ENCODE results near the gene RPS15.
"Not testable (repeated sequence)": the region's sequence is repeated elsewhere in the genome, so short reads cannot be mapped to it uniquely, and the experiment has no call there.

Gene RPS15

DNA sequence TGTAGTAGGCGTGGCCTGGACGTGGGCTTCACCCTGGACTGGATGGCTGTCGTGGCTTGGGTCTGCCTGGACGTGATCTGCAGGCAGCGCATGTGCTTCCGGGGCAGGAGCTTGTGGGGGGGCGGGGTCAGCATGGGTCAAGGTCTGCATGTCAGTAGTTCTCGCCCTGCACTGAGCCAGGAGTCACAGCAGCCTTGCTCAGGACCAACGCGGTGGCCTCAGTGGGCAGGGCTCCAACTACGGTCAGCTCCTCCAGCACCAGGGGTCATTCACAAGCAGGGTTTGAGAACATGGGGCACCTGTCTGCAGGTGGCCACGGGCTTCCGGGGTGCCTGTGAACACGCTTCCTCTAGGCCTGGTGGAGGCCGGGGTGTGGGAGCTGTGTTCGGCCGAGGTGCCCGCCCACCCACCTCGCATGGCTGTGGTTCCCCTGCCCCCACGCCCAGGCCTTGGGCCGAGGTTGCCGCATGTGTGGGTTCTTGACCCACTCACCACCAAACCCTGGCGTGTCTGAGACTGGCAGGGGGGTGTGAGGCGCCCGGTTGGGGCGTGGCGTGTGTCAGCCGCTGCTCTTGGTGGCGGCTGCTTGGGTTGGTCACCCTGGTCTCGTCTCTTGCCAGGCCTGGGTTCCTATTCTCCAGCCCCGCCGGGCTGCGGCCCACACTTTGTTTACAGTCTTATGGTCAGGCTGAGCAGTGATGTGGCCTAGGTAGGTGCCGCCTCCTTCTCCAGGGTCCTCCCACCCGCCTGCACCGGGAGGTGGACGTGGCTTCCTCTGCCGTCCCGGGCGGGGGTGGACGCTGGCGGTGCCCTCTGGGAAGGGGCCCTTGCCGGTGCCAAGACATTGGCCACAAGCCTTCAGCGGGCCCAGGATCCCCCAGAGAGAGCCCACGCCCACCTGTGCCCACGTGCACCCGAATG is 4.8 kb upstream of the RPS15 start:
- H3K27me3 ChIP-seq (ENCODE audit: insufficient read depth, insufficient read length) = no peaks in the 10 kb centered on the region
- H3K4me1 ChIP-seq (ENCODE audit: insufficient read depth, insufficient read length) = peaks cover 21% of the 10 kb centered on the region
- TF ChIP-seq ZNF274 (IDR thresholded peaks at IDR 0.05; ENCODE audit: low read depth, low read length) = no peak
- TF ChIP-seq SUZ12 (IDR thresholded peaks at IDR 0.05; ENCODE audit: extremely low read depth, insufficient read depth, insufficient read length) = no peak
- TF ChIP-seq YY1 (IDR thresholded peaks at IDR 0.05; ENCODE audit: insufficient read depth, insufficient read length) = no peak
- DNase-seq (ENCODE audit: low read depth, low spot score) = no peak
- H3K4me3 ChIP-seq (ENCODE audit: insufficient read length, low read depth) = no peak overlapping the region
- no peaks in the 10 kb centered on the region for H3K9me3 ChIP-seq (ENCODE audit: insufficient read depth, low read length)
- H3K9ac ChIP-seq (ENCODE audit: insufficient read length, low read depth) = peak overlapping the region; percentile 21
- H3K36me3 ChIP-seq (ENCODE audit: insufficient read depth, insufficient read length, low read length) = peaks cover 64% of the 10 kb centered on the region

DNA sequence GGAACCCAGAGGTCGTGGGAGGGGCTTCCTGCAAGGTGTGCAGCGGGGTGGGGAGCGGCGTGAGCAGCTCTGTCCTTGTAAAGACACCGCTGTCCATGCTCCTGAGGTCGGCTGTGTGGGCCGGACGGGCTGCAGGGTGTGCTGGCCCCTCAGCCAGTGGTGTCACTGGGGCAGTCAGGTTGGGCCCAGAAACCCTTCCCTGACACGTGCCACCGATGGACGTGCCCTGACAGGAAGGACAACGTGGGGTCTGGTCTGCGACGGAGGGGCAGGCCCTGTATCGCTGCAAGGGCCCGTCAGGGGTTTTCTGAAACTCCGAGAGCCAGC is 4.2 kb upstream of the RPS15 start:
- H3K4me1 ChIP-seq (ENCODE audit: insufficient read depth, insufficient read length) = peaks cover 18% of the 10 kb centered on the region
- DNase-seq (ENCODE audit: low read depth, low spot score) = no peak
- no peaks in the 10 kb centered on the region for H3K9me3 ChIP-seq (ENCODE audit: insufficient read depth, low read length)
- H3K4me3 ChIP-seq (ENCODE audit: insufficient read length, low read depth) = no peak overlapping the region
- TF ChIP-seq YY1 (IDR thresholded peaks at IDR 0.05; ENCODE audit: insufficient read depth, insufficient read length) (no peak), ZNF274 (IDR thresholded peaks at IDR 0.05; ENCODE audit: low read depth, low read length) (no peak), SUZ12 (IDR thresholded peaks at IDR 0.05; ENCODE audit: extremely low read depth, insufficient read depth, insufficient read length) (no peak)
- H3K27me3 ChIP-seq (ENCODE audit: insufficient read depth, insufficient read length) = no peaks in the 10 kb centered on the region
- H3K9ac ChIP-seq (ENCODE audit: insufficient read length, low read depth) = no peak overlapping the region
- peaks cover 62% of the 10 kb centered on the region for H3K36me3 ChIP-seq (ENCODE audit: insufficient read depth, insufficient read length, low read length)

DNA sequence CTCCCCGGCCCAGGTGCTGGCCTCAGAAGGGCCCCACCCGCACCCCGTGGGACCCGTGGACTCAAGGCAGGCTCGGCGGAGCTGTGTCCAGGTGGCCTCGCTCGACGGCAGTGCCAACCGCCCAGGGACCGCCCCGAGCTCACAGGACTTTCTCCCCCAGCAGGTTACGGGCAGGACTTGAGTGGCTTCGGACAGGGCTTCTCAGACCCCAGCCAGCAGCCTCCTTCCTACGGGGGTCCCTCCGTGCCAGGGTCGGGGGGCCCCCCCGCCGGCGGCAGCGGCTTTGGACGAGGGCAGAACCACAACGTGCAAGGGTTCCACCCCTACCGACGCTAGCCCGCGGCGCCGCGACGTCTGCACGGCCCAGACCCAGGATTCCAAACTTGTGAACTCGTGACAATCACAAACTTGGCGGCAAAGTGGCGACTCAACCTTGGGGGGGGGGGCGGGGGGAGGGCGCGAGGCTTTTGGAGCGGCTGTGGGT is 3.6 kb upstream of the RPS15 start:
- TF ChIP-seq SUZ12 (IDR thresholded peaks at IDR 0.05; ENCODE audit: extremely low read depth, insufficient read depth, insufficient read length) (no peak), ZNF274 (IDR thresholded peaks at IDR 0.05; ENCODE audit: low read depth, low read length) (no peak), YY1 (IDR thresholded peaks at IDR 0.05; ENCODE audit: insufficient read depth, insufficient read length) (no peak)

DNA sequence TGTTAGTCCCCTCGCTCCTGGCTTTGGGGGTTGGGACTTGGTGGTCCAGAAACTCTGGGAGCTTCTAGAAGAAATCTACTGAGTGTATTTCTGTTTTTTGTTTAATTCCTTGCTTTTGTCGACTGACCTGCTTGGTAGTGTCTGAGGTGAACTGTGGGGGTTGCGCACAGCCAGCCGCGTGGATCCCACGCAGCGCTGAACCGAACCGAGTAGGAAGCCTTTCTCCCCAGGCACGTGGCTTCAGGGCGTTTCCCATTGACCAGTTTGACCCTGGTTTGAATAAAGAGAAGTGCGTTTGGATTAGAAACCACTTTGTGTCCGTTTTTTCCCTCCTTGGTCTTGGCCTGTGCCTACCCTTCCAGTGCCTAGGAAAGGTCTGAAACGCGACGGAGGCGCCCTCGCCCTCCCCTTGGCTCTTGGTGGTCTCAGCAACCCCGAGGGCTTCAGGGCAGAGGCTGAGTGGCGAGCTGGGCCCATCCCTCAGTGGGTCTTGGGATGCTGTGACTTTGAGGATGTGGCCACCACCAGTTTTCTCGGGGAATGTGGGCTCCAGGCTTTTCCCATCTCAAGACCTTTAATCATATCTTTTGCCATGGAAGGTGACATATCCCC is 2.7 kb upstream of the RPS15 start:
- peaks cover 22% of the 10 kb centered on the region for H3K4me1 ChIP-seq (ENCODE audit: insufficient read depth, insufficient read length)
- H3K36me3 ChIP-seq (ENCODE audit: insufficient read depth, insufficient read length, low read length) = peaks cover 62% of the 10 kb centered on the region
- no peaks in the 10 kb centered on the region for H3K9me3 ChIP-seq (ENCODE audit: insufficient read depth, low read length)
- H3K9ac ChIP-seq (ENCODE audit: insufficient read length, low read depth) = peak overlapping the region; percentile 63
- DNase-seq (ENCODE audit: low read depth, low spot score) = no peak
- H3K4me3 ChIP-seq (ENCODE audit: insufficient read length, low read depth) = no peak overlapping the region
- TF ChIP-seq YY1 (IDR thresholded peaks at IDR 0.05; ENCODE audit: insufficient read depth, insufficient read length) = no peak
- H3K27me3 ChIP-seq (ENCODE audit: insufficient read depth, insufficient read length) = no peaks in the 10 kb centered on the region

More for the DNA sequence above, 3.6 kb upstream of the RPS15 start:
- H3K4me1 ChIP-seq (ENCODE audit: insufficient read depth, insufficient read length) = peaks cover 18% of the 10 kb centered on the region
- H3K4me3 ChIP-seq (ENCODE audit: insufficient read length, low read depth) = no peak overlapping the region
- no peak for DNase-seq (ENCODE audit: low read depth, low spot score)
- H3K27me3 ChIP-seq (ENCODE audit: insufficient read depth, insufficient read length) = no peaks in the 10 kb centered on the region
- H3K36me3 ChIP-seq (ENCODE audit: insufficient read depth, insufficient read length, low read length) = peaks cover 62% of the 10 kb centered on the region
- no peak overlapping the region for H3K9ac ChIP-seq (ENCODE audit: insufficient read length, low read depth)
- no peaks in the 10 kb centered on the region for H3K9me3 ChIP-seq (ENCODE audit: insufficient read depth, low read length)

DNA sequence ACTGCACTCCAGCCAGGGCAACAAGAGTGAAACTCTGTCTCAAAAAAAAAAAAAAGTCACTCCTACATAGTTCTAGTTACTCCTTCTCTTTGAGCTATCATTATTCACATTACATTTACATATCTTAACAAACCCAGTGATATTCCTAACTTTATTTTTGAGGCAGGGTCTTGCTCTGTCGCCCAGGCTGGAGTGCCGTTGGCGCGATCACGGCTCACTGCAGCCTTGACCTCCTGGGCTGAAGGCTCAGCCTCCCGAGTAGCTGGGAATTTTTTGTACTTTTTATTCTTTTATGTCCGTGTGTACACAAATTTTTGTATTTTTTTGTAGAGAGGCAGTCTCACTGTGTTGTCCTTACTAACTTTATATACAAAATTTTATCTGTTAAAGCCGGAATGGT is 587 bp upstream of the RPS15 start:
- Histone ChIP-seq H3K4me1 (ENCODE audit: insufficient read depth, insufficient read length) (peaks cover 36% of the 10 kb centered on the region), H3K4me3 (ENCODE audit: insufficient read length, low read depth) (no peak overlapping the region), H3K9ac (ENCODE audit: insufficient read length, low read depth) (peak overlapping the region; percentile 99), H3K36me3 (ENCODE audit: insufficient read depth, insufficient read length, low read length) (peaks cover 70% of the 10 kb centered on the region), H3K9me3 (ENCODE audit: insufficient read depth, low read length) (no peaks in the 10 kb centered on the region), H3K27me3 (ENCODE audit: insufficient read depth, insufficient read length) (no peaks in the 10 kb centered on the region)
- DNase-seq (ENCODE audit: low read depth, low spot score) = no peak
- TF ChIP-seq ZNF274 (IDR thresholded peaks at IDR 0.05; ENCODE audit: low read depth, low read length) = no peak
- TF ChIP-seq YY1 (IDR thresholded peaks at IDR 0.05; ENCODE audit: insufficient read depth, insufficient read length) = no peak
- TF ChIP-seq SUZ12 (IDR thresholded peaks at IDR 0.05; ENCODE audit: extremely low read depth, insufficient read depth, insufficient read length) = no peak

DNA sequence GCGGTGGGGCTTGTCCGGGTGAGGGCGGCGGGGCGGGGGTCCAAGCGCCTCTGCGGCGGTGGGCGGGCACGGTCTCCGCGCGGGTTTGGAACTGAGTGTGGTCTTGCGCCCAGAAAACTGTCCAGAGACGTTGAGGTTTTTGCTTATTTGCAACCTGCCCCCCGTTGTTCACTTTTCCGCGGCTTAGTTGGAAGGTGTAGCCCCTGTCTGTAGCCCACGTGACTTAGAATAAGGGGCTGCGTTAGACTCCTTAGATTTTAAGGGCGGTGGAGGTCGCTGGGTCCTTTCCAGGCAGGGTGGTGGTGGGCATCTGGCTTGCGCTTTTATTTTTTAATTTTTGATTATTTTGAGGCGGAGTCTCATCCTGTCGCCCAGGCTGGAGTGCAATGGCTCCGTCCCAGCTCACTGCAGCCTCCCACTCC is 748 bp downstream of the RPS15 start:
- Histone ChIP-seq H3K9ac (ENCODE audit: insufficient read length, low read depth) (peak overlapping the region; percentile 99), H3K9me3 (ENCODE audit: insufficient read depth, low read length) (no peaks in the 10 kb centered on the region), H3K27me3 (ENCODE audit: insufficient read depth, insufficient read length) (no peaks in the 10 kb centered on the region), H3K4me3 (ENCODE audit: insufficient read length, low read depth) (peak overlapping the region; percentile 98), H3K36me3 (ENCODE audit: insufficient read depth, insufficient read length, low read length) (peaks cover 62% of the 10 kb centered on the region), H3K4me1 (ENCODE audit: insufficient read depth, insufficient read length) (peaks cover 28% of the 10 kb centered on the region)
- TF ChIP-seq YY1 (IDR thresholded peaks at IDR 0.05; ENCODE audit: insufficient read depth, insufficient read length) (no peak), SUZ12 (IDR thresholded peaks at IDR 0.05; ENCODE audit: extremely low read depth, insufficient read depth, insufficient read length) (no peak), ZNF274 (IDR thresholded peaks at IDR 0.05; ENCODE audit: low read depth, low read length) (no peak)
- DNase-seq (ENCODE audit: low read depth, low spot score) = no peak

DNA sequence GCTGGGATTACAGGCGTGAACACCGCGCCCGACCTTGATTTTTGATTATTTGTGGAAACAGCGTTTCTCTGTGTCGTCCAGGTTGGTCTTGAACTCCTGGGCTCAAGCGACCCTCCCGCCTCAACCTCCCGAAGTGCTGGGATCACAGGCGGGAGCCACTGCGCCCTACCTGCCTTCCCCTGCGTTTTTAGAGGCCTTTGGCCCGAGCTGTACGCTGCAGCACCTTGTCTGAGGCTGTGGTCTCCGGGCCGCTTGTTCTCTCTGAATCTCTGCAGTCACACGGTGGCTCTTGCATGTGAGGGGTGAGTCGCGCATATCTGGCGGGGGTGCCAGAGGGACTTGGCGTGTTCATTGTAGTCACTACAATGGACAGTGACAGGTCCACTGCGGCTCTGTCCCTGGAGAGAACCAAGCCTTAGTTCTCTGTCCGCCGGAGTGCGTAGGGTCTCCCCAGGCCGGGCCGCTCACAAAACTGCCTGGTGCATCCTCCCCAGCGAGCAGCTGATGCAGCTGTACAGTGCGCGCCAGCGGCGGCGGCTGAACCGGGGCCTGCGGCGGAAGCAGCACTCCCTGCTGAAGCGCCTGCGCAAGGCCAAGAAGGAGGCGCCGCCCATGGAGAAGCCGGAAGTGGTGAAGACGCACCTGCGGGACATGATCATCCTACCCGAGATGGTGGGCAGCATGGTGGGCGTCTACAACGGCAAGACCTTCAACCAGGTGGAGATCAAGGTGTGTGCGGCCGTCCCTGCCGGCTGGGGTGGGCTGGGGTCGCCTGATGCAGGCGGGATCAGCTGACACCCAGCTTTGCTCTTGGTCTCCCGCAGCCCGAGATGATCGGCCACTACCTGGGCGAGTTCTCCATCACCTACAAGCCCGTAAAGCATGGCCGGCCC is 1.6 kb downstream of the RPS15 start:
- peaks cover 54% of the 10 kb centered on the region for H3K36me3 ChIP-seq (ENCODE audit: insufficient read depth, insufficient read length, low read length)
- H3K27me3 ChIP-seq (ENCODE audit: insufficient read depth, insufficient read length); DNase-seq (ENCODE audit: low read depth, low spot score); H3K9me3 ChIP-seq (ENCODE audit: insufficient read depth, low read length): not testable (repeated sequence)
- H3K9ac ChIP-seq (ENCODE audit: insufficient read length, low read depth) = peak overlapping the region; percentile 99
- H3K4me3 ChIP-seq (ENCODE audit: insufficient read length, low read depth) = peak overlapping the region; percentile 98
- peaks cover 29% of the 10 kb centered on the region for H3K4me1 ChIP-seq (ENCODE audit: insufficient read depth, insufficient read length)
